Heart right ventricle (tissue), 16 donors: Measurements from ENCODE around the gene A1BG. TPM values are rescaled to one million over a fixed set of nuclear protein-coding genes. Genes with fewer than 3 reads are reported as not detected.

ENCODE experiments used
- ATAC-seq, 8 donors: fragments of 200-7000 bp; cut with Tn5 transposase; one replicate each; pipeline ENCODE4 v1.9.1; 2020; ENCODE audit warnings: mild to moderate bottlenecking in 8 of 8, moderate library complexity in 8 of 8, moderate number of reproducible peaks in 1 of 8
- DNase-seq, 2 donors: peaks; one replicate each; pipeline ENCODE4 v3.0.0-alpha.2; 2020
- H3K27ac ChIP-seq, 10 donors: fragments of 200-600 bp; sonication (generic) in 2 of 10; one replicate each; pipeline versions ENCODE4 v1.5.0 to v1.8.0; 2020 to 2022; ENCODE audit warnings: mild to moderate bottlenecking in 3 of 10
- H3K27me3 ChIP-seq, 7 donors: fragments of 200-600 bp; one replicate each; pipeline ENCODE4 v1.8.0; 2021 to 2022; ENCODE audit warnings: mild to moderate bottlenecking in 2 of 7
- H3K36me3 ChIP-seq, 9 donors: fragments of 200-600 bp; sonication (generic) in 1 of 9; one replicate each; pipeline versions ENCODE4 v1.5.0 to v1.8.0; 2020 to 2022; ENCODE audit warnings: mild to moderate bottlenecking in 2 of 9
- H3K4me1 ChIP-seq, 9 donors: fragments of 200-600 bp; sonication (generic) in 1 of 9; one replicate each; pipeline versions ENCODE4 v1.5.0 to v1.8.0; 2020 to 2022; ENCODE audit warnings: mild to moderate bottlenecking in 4 of 9
- H3K4me3 ChIP-seq, 10 donors: fragments of 200-600 bp; sonication (generic) in 2 of 10; one replicate each; pipeline versions ENCODE4 v1.5.0 to v1.8.0; 2020 to 2022; ENCODE audit warnings: mild to moderate bottlenecking in 7 of 10, moderate library complexity in 2 of 10
- H3K9me3 ChIP-seq, 11 donors: fragments of 200-600 bp in 10 of 11; sonication (generic) in 2 of 11; one replicate each; pipeline versions ENCODE4 v1.5.0 to v1.8.0; 2013 to 2022; ENCODE audit warnings: mild to moderate bottlenecking in 2 of 11, control low read depth in 1 of 11, moderate library complexity in 1 of 11
- CTCF ChIP-seq, 9 donors: fragments of 200-600 bp; sonication (generic) in 2 of 9; IDR thresholded peaks; one replicate each; pipeline versions ENCODE4 v1.5.0 to v1.8.0; 2021 to 2022; ENCODE audit warnings: antibody characterized with exemption in 9 of 9, mild to moderate bottlenecking in 5 of 9, moderate library complexity in 1 of 9
- WGBS, 2 donors: extraction: QIAGEN DNeasy Blood & Tissue Kit; methylation state at CpG; one replicate each; pipeline ENCODE4 v1.1.7; 2013; ENCODE audit warnings: inconsistent platforms in 1 of 2; 5-methylcytosine and 5-hydroxymethylcytosine counted together
- intact Hi-C, 10 donors: fragments of 100-400 bp; cut with DNase I; formaldehyde crosslinking; loops; one replicate each; pipeline versions ENCODE4 v1.11.1 to v1.14.2; 2022
- polyA plus RNA-seq, 2 donors: library from polyadenylated mRNA; stranded (reverse); fragments of 200-250 nt; gene quantifications; one replicate each; pipeline ENCODE4 v1.2.3, GENCODE V29; 2013
- total RNA-seq, 10 donors: library from RNA; stranded (reverse); fragmentation: NEBNext Ultra II Directional in 3 of 10; extraction: Animal tissue kit (Norgen Biotek cat#: 25700) in 3 of 10; gene quantifications; one replicate each; pipeline versions ENCODE4 v1.2.1 to v1.2.4, GENCODE V29; 2021 to 2023
- donor health status: Arrhythmogenic right ventricular cardiomyopathy.
- donor health status: ischemic (EF 13 %, LVEDD 7.1; RV severe dilation, severe dysfunction).
- donor health status: healthy with polysubstance abuse.
- donor health status: DM: no; HTN: yes; CAD: no.
- donor health status: DM: no; HTN: no; CAD: no.
- donor health status: ischemic (EF 25% LVEDD 6.9; RV normal size, moderate dysfunction).
- donor health status: ischemic (EF 25% LVEDD 5.7; RV mildly dilated, moderate dysfunction).
- donor health status: healthy.
- donor health status: DM: yes; HTN: yes; CAD: no.
- donor health status: Ischemic cardiomyopathy.
- donor health status: ischemic (EF 35%, LVEDD 5.7; RV mildly dilated, moderate dysfunction).
- donor health status: nonischemic (EF 11% LVEDD 7.7; RV severe dilation, severe dysfunction).
- donor health status: DM: yes; HTN: yes; CAD: no.
- donor health status: PGD.
- donor health status: ischemic (EF 29% LVEDD 5.4; RV normal size, mild dysfunction).
- donor health status: nonischemic (EF 23%, LVEDD 6.1; RV moderate dilation, normal function).

A1BG gene
- total and polyA plus RNA-seq, 12 donors = 0.80 to 9.6 (median 2.6) TPM

GRCh38 chr19:58336820-58337219 is 16.5 kb downstream of the A1BG start:
- DNase-seq (no peak), ATAC-seq (no peak)
- no peak overlapping the region for H3K4me3 ChIP-seq
- peaks cover 0 to 65% (median 17%) of the 10 kb centered on the region in 9 donors for H3K36me3 ChIP-seq
- no peaks in the 10 kb centered on the region for H3K27me3 ChIP-seq
- no peak overlapping the region for H3K27ac ChIP-seq
- no peak for TF ChIP-seq CTCF (IDR thresholded peaks at IDR 0.05)
- intact Hi-C loops = no loop called here
- no peaks in the 10 kb centered on the region for H3K4me1 ChIP-seq
- H3K9me3 ChIP-seq = peaks cover 0 to 4% (median 0%) of the 10 kb centered on the region in 11 donors
- 95 to 99% methylated on average over 4 of the region's 4 CpGs for WGBS, 2 donors

- H3K27ac ChIP-seq = no peak overlapping the region
- H3K4me3 ChIP-seq = no peak overlapping the region
- intact Hi-C loops = no loop called here
- H3K9me3 ChIP-seq = peaks cover 0 to 4% (median 0%) of the 10 kb centered on the region in 11 donors
- WGBS, 2 donors = 96 to 97% methylated on average over 1 of the region's 1 CpG
- H3K27me3 ChIP-seq = no peaks in the 10 kb centered on the region
- H3K4me1 ChIP-seq = no peaks in the 10 kb centered on the region
- peaks cover 0 to 61% (median 17%) of the 10 kb centered on the region in 9 donors for H3K36me3 ChIP-seq
- ATAC-seq (no peak), DNase-seq (no peak)
- no peak for TF ChIP-seq CTCF (IDR thresholded peaks at IDR 0.05)
Observed at GRCh38 chr19:58336216-58336615, 17.1 kb downstream of the A1BG start.

GRCh38 chr19:58335630-58336029 is 17.7 kb downstream of the A1BG start:
- Histone ChIP-seq H3K27ac (no peak overlapping the region), H3K36me3 (peaks cover 0 to 55% (median 17%) of the 10 kb centered on the region in 9 donors), H3K9me3 (peaks cover 0 to 4% (median 0%) of the 10 kb centered on the region in 11 donors), H3K4me3 (no peak overlapping the region), H3K4me1 (peaks cover 0 to 2% (median 0%) of the 10 kb centered on the region in 9 donors), H3K27me3 (no peaks in the 10 kb centered on the region)
- TF ChIP-seq CTCF (IDR thresholded peaks at IDR 0.05) = no peak
- DNase-seq = no peak
- WGBS, 2 donors = 87 to 90% methylated on average over 3 of the region's 3 CpGs
- ATAC-seq = no peak
- intact Hi-C loops = no loop called here

- ATAC-seq = peak in 1 of 8 donors; percentile 27
- DNase-seq = no peak
- H3K36me3 ChIP-seq = peaks cover 0 to 50% (median 17%) of the 10 kb centered on the region in 9 donors
- intact Hi-C loops = no loop called here
- WGBS, 2 donors = 93 to 94% methylated on average over 19 of the region's 19 CpGs
- peaks cover 0 to 4% (median 0%) of the 10 kb centered on the region in 11 donors for H3K9me3 ChIP-seq
- H3K27me3 ChIP-seq = no peaks in the 10 kb centered on the region
- no peak for TF ChIP-seq CTCF (IDR thresholded peaks at IDR 0.05)
- H3K4me1 ChIP-seq = peaks cover 0 to 7% (median 0%) of the 10 kb centered on the region in 9 donors
- no peak overlapping the region for H3K4me3 ChIP-seq
- no peak overlapping the region for H3K27ac ChIP-seq
Observed at GRCh38 chr19:58334691-58335249, 18.5 kb downstream of the A1BG start.
